Prostate gland (tissue), 2 donors: ENCODE data around the gene UBXN4. TPM values are rescaled to one million over a fixed set of nuclear protein-coding genes. Genes with fewer than 3 reads are reported as not detected.
A peak's percentile ranks its signal among the peaks of the same experiment; 100 is the strongest.

Source experiments
- DNase-seq: peaks from one replicate; pipeline ENCODE4 v3.0.0-alpha.2; 2019; ENCODE audit warnings: low spot score
- H3K27ac ChIP-seq, 2 donors: fragments of 200-600 bp; sonication (generic); 2 replicates each; pipeline ENCODE4 v1.5.1; 2017 to 2019
- H3K27me3 ChIP-seq: fragments of 200-600 bp; sonication (generic); replicated peaks from 2 replicates; pipeline ENCODE4 v1.5.1; 2019; ENCODE audit not compliant: insufficient read depth
- H3K36me3 ChIP-seq, 2 donors: fragments of 200-600 bp; sonication (generic); 1 replicate in 1 of 2; 2 replicates in 1 of 2; pipeline versions ENCODE4 v1.5.1 to v1.8.1; 2017 to 2019
- H3K4me1 ChIP-seq: fragments of 200-600 bp; sonication (generic); replicated peaks from 2 replicates; pipeline ENCODE4 v1.5.1; 2019
- H3K4me3 ChIP-seq, 2 donors: fragments of 200-600 bp; sonication (generic); 2 replicates each; pipeline ENCODE4 v1.5.1; 2017 to 2019
- H3K9me3 ChIP-seq: fragments of 200-600 bp; sonication (generic); 2 replicates; pipeline ENCODE4 v1.5.1; 2017
- POLR2A ChIP-seq: fragments of 450-650 bp; IDR thresholded peaks from one replicate; pipeline ENCODE4 v1.6.1; 2016; ENCODE audit warnings: antibody characterized with exemption, mild to moderate bottlenecking
- POLR2AphosphoS5 ChIP-seq: sonication (generic); formaldehyde crosslinking; IDR thresholded peaks from one replicate; pipeline ENCODE4 v1.6.1; 2017; ENCODE audit warnings: antibody characterized with exemption
- WGBS: methylation state at CpG from one replicate; pipeline ENCODE4 v1.1.5; 2018; 5-methylcytosine and 5-hydroxymethylcytosine counted together
- intact Hi-C: fragments of 100-400 bp; cut with DNase I; formaldehyde crosslinking; loops from one replicate; pipeline ENCODE4 v1.14.2; 2022
- total RNA-seq, 2 donors: library from RNA; depleted of rRNA; stranded (reverse); fragments of >200 nt; gene quantifications; one replicate each; pipeline ENCODE4 v1.1.0, GENCODE V29; 2016
- TF ChIP-seq, protein P1 (sequence below), 4 experiments: fragments of 200-600 bp in 2 of 4; fragments of 450-650 bp in 2 of 4; sonication (generic) in 2 of 4; IDR thresholded peaks; 1 replicate in 3 of 4; 2 replicates in 1 of 4; pipeline ENCODE4 v1.5.1; 2016 to 2019; ENCODE audit warnings: antibody characterized with exemption in 4 of 4, mild to moderate bottlenecking in 2 of 4, moderate library complexity in 2 of 4

Gene UBXN4
- total RNA-seq, 2 donors from 2014 or later, result 67.8 to 74.3 TPM

DNA sequence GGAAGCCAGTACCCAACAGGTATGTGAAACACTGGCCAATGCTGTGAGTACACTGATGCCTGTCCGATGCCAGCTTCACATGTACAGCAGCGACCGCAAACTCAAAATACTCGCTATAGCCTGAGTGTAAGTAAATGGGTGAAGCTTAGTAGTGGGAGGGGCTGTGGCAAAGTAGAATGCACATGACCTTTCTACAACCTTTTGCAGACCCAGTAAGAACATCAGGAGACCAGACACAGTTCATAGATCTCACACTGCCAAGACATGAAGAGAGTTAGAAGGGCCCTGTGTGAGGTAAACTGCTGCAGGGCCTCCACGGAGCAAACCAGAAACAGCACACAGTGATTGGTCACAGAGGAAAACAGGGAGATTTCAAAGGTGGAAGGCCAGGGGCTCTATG lies 9.1 kb upstream of the UBXN4 start:
- Histone ChIP-seq H3K9me3 (no peaks in the 10 kb centered on the region), H3K4me1 (no peaks in the 10 kb centered on the region), H3K27ac (no peak overlapping the region), H3K36me3 (no peaks in the 10 kb centered on the region), H3K27me3 (no peaks in the 10 kb centered on the region), H3K4me3 (no peak overlapping the region)
- no peak for DNase-seq
- intact Hi-C loops, result no loop called here
- WGBS, result 91% methylated on average over 5 of the region's 5 CpGs
- TF ChIP-seq, protein P1, sequence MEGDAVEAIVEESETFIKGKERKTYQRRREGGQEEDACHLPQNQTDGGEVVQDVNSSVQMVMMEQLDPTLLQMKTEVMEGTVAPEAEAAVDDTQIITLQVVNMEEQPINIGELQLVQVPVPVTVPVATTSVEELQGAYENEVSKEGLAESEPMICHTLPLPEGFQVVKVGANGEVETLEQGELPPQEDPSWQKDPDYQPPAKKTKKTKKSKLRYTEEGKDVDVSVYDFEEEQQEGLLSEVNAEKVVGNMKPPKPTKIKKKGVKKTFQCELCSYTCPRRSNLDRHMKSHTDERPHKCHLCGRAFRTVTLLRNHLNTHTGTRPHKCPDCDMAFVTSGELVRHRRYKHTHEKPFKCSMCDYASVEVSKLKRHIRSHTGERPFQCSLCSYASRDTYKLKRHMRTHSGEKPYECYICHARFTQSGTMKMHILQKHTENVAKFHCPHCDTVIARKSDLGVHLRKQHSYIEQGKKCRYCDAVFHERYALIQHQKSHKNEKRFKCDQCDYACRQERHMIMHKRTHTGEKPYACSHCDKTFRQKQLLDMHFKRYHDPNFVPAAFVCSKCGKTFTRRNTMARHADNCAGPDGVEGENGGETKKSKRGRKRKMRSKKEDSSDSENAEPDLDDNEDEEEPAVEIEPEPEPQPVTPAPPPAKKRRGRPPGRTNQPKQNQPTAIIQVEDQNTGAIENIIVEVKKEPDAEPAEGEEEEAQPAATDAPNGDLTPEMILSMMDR (IDR thresholded peaks at IDR 0.05), result no peak

DNA sequence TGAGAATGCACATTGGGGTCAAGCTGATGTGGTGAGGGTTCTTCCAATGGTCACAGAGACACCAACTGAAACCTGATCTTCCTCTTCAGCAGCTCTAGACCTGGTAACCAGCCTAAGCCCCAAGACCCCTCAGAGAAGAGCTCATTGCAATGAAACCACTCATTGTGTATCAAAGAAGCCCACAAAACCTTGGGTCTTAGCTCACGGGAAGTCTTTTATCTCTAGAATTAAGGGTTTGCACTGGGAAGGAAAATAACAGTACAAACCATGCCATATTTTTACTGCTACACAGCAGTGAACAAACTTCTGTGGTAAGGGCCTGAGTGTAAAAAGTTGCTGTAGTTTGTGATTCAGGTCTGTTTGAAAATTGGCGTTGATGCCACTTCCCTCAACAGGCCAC lies 8.6 kb upstream of the UBXN4 start:
- no peaks in the 10 kb centered on the region for H3K9me3 ChIP-seq
- intact Hi-C loops, result no loop called here
- H3K36me3 ChIP-seq, result no peaks in the 10 kb centered on the region
- H3K4me3 ChIP-seq, result no peak overlapping the region
- H3K27me3 ChIP-seq, result no peaks in the 10 kb centered on the region
- WGBS, result 92% methylated on average over 2 of the region's 2 CpGs
- H3K4me1 ChIP-seq, result no peaks in the 10 kb centered on the region
- DNase-seq, result no peak
- TF ChIP-seq POLR2A, result no peak
- TF ChIP-seq, protein P1 (IDR thresholded peaks at IDR 0.05), result no peak
- no peak for TF ChIP-seq POLR2AphosphoS5
- H3K27ac ChIP-seq, result no peak overlapping the region

DNA sequence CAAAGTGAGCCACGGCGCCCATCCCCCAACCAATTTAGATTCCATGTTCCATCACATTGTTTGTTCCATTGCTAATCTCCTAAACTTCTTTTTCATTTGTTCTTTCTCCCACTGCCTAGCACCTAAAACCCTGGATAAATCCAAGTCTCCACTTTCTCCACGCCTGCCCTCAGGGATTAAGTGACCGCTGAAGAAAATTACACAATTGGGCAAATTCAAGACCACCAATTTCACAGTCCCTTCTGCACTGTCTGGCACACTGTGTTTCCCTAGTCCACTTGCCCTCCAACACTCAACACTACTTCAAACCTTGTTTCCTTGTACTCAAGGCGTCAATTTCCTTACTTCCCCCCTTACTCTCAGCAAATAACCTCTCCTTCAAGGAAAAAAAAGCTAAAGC lies 5.1 kb upstream of the UBXN4 start:
- TF ChIP-seq, protein P1 (IDR thresholded peaks at IDR 0.05), result no peak
- TF ChIP-seq POLR2AphosphoS5 (no peak), POLR2A (no peak)
- DNase-seq, result no peak
- WGBS, result 97% methylated on average over 5 of the region's 5 CpGs
- H3K27ac ChIP-seq, result no peak overlapping the region
- no peak overlapping the region for H3K4me3 ChIP-seq
- intact Hi-C loops, result no loop called here
- no peaks in the 10 kb centered on the region for H3K4me1 ChIP-seq
- H3K27me3 ChIP-seq, result no peaks in the 10 kb centered on the region
- H3K9me3 ChIP-seq, result no peaks in the 10 kb centered on the region
- H3K36me3 ChIP-seq, result no peaks in the 10 kb centered on the region

DNA sequence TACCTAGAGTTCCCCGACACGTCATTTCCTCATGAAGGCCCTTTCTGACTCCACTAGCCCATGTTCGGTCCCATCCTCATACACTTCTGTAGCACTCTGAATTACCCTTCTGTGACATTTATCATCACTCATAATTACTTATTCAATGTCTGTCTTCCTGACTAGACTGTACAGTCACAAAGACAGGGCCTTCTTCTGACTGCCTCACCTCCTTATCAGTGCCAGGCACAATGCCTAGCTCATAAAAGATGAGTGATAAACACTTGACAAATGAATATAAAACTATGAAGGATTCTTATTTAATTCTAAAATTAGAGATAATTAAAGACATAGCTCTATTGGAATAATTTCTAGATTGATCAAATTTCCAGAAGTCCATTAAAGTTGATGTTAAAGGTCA lies 1.4 kb upstream of the UBXN4 start:
- intact Hi-C loops, result loop anchor here (2.0 to 10.0 kb wide), 3 partner anchors 135 to 821 kb away; partner anchors contain the start of genes CCNT2, MCM6, R3HDM1 and ZRANB3
- DNase-seq, result no peak
- no peaks in the 10 kb centered on the region for H3K36me3 ChIP-seq
- no peaks in the 10 kb centered on the region for H3K27me3 ChIP-seq
- WGBS, result 99% methylated on average over 3 of the region's 3 CpGs
- H3K27ac ChIP-seq, result no peak overlapping the region
- TF ChIP-seq POLR2A (no peak), POLR2AphosphoS5 (no peak)
- TF ChIP-seq, protein P1 (IDR thresholded peaks at IDR 0.05), result no peak
- no peak overlapping the region for H3K4me3 ChIP-seq
- no peaks in the 10 kb centered on the region for H3K4me1 ChIP-seq
- H3K9me3 ChIP-seq, result no peaks in the 10 kb centered on the region

DNA sequence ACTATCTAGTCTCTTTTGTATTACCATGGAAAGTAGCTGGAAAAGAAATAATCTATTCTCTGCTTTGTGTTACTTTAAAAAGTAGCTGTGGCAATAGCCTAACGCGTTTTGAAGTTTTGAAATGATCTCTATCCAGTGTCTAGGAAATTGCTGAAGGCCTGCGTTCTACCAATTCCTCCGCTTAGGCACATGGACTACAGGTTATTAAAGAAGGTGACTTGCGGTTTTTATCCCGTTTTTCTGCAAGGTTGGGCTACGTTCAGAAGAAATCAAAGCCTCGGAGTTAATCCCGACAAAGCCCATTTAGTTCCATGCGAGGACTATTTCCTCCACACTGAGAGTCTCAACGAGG lies 636 bp upstream of the UBXN4 start:
- no peak overlapping the region for H3K4me3 ChIP-seq
- no peaks in the 10 kb centered on the region for H3K4me1 ChIP-seq
- no peaks in the 10 kb centered on the region for H3K36me3 ChIP-seq
- no peaks in the 10 kb centered on the region for H3K27me3 ChIP-seq
- TF ChIP-seq POLR2AphosphoS5, result no peak
- intact Hi-C loops, result loop anchor here (2.0 to 10.0 kb wide), 3 partner anchors 134 to 822 kb away; partner anchors contain the start of genes CCNT2, MCM6, R3HDM1 and ZRANB3
- DNase-seq, result no peak
- H3K27ac ChIP-seq, result peak overlapping the region; percentile 98 to 100
- 84% methylated on average over 11 of the region's 11 CpGs for WGBS
- H3K9me3 ChIP-seq, result no peaks in the 10 kb centered on the region
